GM19324 (cell line): Measurements from ENCODE around the gene ALG12.
A peak's percentile ranks its signal among the peaks of the same experiment; 100 is the strongest.
"Not testable (repeated sequence)": the region's sequence is repeated elsewhere in the genome, so short reads cannot be mapped to it uniquely, and the experiment has no call there.

Experiments used
- ATAC-seq: cut with Tn5 transposase; IDR thresholded peaks from one replicate; pipeline ENCODE4 v1.9.1; 2021; ENCODE audit warnings: mild to moderate bottlenecking, moderate library complexity; ENCODE audit not compliant: unreplicated experiment, low FRiP score

Gene ALG12

DNA sequence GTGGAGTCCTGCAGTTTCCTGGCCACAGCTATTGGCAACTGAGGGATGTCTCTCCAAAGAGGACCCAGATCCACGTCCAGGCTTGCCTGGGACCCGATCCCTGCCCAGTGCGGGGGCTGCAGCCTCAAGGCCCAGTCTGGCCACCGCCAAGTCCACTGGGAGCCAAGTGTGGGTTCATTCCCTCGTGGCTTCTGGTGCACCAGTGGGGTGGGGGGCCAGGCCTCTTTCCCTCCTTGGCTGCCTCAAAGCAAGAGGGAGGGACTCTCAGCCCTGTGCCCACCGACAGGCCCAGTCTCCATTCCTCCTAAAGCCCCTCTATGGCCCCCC is 29.0 kb upstream of the ALG12 start:
- no peak for ATAC-seq

DNA sequence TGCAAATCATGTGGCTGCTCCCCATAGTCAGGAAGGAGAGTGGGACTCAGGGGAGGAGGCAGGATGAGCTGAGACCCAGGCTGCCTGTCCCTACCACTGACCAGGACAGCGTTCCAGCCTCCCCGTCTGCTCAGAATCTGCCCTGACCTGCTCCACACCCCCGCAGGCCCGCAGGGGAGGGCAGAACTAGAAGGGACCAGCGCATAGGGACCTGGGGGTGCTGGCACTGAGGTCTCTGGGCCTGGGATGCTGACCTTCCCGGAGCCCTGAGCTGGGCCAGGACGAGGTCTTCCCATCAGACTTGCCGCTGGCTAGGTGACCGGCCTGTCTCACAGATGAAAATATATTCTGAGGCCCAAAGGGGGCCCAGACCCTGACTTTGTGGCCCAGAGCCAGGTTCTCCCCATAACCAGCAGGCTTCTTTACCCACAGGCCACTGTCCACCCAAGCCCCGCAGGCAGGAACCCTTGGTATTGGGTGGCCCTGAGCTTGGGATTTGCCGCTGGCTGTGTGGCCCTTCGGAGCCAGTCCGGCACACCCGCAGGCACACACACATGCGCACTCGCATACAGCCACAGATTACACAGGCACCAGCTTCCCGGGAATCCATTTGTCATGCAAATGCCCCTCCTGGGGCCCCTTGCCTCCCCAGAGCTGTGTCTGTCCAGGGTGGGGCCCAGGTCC is 28.5 kb upstream of the ALG12 start:
- ATAC-seq = no peak

- not testable (repeated sequence) for ATAC-seq
Measured at GRCh38 chr22:49945042-49945794, 27.0 kb upstream of the ALG12 start.

DNA sequence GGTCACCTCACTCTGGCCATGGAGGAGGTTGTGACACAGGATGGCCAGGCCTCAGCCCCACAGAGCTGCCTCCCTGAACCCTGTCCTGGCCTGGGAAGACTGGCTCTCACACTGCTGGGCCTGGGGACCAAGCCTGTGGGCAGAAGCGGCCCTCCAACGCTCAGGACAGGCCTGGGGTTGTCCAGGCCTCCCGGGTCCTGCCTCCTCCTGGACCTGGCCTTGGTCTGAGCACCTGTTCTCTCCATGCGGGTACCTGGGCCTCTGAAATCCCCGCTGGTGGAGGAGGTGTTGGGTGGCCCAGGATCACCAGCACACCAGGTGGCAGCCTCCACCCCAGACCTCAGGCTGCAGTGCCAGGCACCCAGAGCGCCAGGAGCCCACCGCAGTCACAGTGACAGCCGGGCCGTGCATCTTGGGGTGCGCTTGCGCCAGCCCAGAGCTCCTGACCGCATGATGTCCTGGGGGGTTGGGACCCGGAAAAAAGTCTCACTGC is 26.2 kb upstream of the ALG12 start:
- ATAC-seq = no peak

DNA sequence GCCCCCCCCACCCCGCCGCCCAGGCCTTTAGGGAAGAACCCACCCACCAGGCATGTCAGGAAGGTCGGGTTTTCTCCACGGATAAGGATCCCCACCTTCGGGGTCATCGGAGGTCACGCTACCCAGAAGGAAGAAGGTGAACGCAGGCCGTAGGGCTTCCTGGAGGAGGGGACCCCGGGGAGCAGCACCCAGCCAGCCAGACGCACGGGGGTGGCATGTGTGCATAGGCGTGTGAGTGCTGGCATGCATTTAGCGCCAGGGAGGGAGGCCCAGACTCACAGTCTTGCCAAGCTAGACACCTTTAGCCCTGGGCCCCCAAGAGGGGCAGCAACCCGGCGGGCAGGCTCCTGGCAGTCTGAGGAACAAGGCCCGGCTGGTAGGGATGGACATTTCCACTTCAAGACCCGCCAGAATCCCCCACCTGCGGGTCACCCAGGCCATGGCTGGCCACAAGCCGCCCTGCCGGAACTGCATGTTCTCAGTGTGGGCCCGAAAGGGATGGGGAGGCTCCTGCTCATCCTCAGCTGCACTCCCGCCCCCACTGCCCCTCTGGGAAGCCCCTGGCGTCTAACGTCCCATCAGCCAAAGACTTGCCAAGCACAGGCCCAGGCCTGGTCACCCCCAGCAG is 25.6 kb upstream of the ALG12 start:
- ATAC-seq = no peak

DNA sequence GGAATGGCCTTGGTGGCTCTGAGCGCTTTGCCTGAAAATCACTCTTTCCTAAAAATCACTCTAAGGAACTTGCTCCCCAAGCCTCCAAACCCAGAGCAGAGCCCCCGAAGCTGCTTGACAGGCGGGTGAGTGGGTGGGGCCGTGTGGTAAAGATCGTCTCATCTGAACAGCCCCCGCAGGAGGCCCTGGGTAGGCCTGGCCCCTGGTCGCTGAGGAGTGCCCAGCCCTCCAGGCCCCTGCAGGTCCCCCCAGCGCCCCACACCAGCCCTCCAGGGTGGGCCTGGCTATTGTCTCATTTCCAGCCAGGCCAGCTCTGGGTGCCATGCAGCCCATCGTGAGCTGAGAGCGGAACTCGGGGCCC is 25.1 kb upstream of the ALG12 start:
- ATAC-seq = no peak

- ATAC-seq = no peak
Measured at GRCh38 chr22:49942565-49943404, 24.5 kb upstream of the ALG12 start.

DNA sequence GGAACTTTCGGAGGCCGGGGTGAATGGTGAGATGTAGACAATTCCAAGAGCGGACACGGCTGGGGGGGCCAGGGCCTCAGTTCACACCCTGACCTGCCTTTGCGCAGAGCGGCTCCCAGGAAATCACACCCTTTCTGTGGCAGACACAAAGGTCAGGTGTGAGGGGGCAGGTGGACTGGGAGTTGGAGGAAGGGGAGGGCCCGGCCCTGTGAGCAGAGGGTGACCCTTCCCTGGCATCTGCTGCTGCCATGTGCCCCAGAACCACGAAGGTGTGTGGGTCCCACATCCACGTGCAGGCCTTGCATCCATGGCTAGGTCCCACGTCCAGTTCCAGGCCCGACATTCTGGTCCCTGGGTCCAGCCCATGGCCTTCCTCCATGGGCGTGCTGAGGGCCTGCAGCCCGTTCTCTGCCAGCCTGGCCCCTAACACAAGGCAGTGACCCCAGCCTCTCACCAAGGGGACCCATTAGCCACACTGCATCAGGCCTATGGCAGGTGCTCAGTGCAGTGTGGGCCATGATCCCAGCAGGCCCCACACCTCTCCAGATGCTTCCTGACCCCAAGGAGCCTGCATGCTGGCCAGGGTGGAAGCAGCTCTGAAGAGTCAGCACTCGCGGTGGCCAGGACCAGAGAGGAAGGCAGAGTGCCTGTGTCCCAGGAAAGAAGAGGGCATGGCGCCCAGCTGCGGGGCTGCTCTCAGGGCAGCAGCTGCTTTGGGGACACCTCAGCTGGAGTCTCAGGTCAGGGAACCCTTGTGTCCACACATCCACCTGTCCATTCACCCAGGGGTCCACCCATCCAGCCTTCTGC is 23.5 kb upstream of the ALG12 start:
- ATAC-seq = no peak

- no peak for ATAC-seq
Measured at GRCh38 chr22:49938565-49939136, 20.4 kb upstream of the ALG12 start.

- no peak for ATAC-seq
Measured at GRCh38 chr22:49937758-49938564, 19.7 kb upstream of the ALG12 start.

- no peak for ATAC-seq
Measured at GRCh38 chr22:49936973-49937757, 18.9 kb upstream of the ALG12 start.

DNA sequence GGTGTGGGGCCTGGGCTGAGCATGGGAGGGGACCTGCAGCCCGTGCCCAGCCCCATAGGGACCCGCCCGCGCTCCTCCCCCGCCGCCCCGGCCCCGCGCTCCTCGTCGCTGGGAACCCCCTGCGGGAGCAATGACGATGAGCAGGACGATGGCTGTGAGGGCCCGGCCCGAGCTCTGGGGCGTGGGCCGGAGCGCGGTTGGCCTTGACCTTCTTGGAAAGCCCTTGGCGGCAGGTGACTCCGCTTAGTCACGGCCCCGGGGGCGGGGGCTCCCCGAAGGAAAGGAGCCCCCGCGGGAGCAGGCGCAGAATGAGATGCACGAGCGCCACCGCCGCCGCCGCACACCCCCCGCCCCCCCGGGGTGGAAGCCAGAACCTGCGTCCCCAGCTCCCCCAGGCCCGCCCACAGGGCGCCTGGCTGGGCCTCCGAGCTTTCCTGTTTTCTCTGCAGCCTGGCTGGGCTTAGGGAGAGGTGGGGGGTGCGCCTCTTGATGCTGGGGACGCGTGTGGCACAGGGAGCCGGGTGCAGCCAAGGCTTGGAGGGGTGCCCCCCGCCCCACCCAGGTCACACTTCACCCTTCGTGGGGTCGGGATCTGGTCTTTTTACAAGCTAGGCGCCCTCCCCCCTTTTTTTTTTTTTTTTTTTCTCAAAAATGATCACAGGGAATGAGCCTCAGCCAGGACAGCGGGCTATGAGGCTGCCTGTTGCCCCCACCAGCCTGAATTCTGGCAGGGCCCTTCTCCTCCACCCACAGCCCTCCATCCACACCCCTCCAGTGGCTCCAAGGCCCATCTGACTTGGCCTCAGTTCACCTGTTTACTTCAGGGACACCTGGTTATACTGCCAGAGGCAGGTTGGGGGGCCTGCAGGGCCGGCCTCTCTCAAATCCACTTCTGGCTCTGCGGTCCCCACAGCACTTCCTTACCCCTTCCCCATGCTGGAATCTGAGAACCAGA is 18.1 kb upstream of the ALG12 start:
- ATAC-seq = peak; percentile 55

- ATAC-seq = no peak
Measured at GRCh38 chr22:49935561-49935960, 17.3 kb upstream of the ALG12 start.

- no peak for ATAC-seq
Measured at GRCh38 chr22:49934891-49935557, 16.8 kb upstream of the ALG12 start.

- ATAC-seq = no peak
Measured at GRCh38 chr22:49934160-49934890, 16.1 kb upstream of the ALG12 start.
